Pancreas (tissue), 10 donors: ENCODE results near the gene RBL1. TPM values are rescaled to one million over a fixed set of nuclear protein-coding genes. Genes with fewer than 3 reads are reported as not detected.
A peak's percentile ranks its signal among the peaks of the same experiment; 100 is the strongest.

Experiments used
- ATAC-seq, 4 donors: fragments of 200-7000 bp; cut with Tn5 transposase; one replicate each; pipeline versions ENCODE4 v1.8.0 to v1.9.1; 2020; ENCODE audit warnings: mild to moderate bottlenecking in 4 of 4, moderate library complexity in 4 of 4
- DNase-seq, 6 donors: peaks; one replicate each; pipeline ENCODE4 v3.0.0-alpha.2; 2020
- FAIRE-seq: peaks from 2 replicates; lab custom pipeline; 2012; peaks lifted over from hg19 to GRCh38; lab: Jason Lieb, UNC
- H3K27ac ChIP-seq, 4 donors: fragments of 200-600 bp; sonication (generic); 1 replicate in 3 of 4; 2 replicates in 1 of 4; pipeline versions ENCODE4 v1.5.0 to v1.8.0; 2020
- H3K27me3 ChIP-seq, 4 donors: fragments of 200-600 bp; one replicate each; pipeline ENCODE4 v1.8.0; 2021
- H3K36me3 ChIP-seq, 3 donors: fragments of 200-600 bp; sonication (generic) in 1 of 3; one replicate each; pipeline versions ENCODE4 v1.5.0 to v1.8.0; 2020 to 2021
- H3K4me1 ChIP-seq, 3 donors: fragments of 200-600 bp; one replicate each; pipeline ENCODE4 v1.8.0; 2021
- H3K4me3 ChIP-seq, 4 donors: fragments of 200-600 bp; sonication (generic) in 2 of 4; one replicate each; pipeline versions ENCODE4 v1.5.0 to v1.8.0; 2020 to 2021
- H3K9me3 ChIP-seq, 4 donors: fragments of 200-600 bp; one replicate each; pipeline ENCODE4 v1.8.0; 2021
- CTCF ChIP-seq, 4 donors: fragments of 200-600 bp; sonication (generic) in 3 of 4; IDR thresholded peaks; one replicate each; pipeline versions ENCODE4 v1.5.0 to v1.8.0; 2021; ENCODE audit warnings: antibody characterized with exemption in 4 of 4
- WGBS, 2 donors: extraction: QIAGEN DNeasy Blood & Tissue Kit; methylation state at CpG; one replicate each; pipeline ENCODE4 v1.1.7; 2013; 5-methylcytosine and 5-hydroxymethylcytosine counted together
- intact Hi-C, 3 donors: fragments of 100-400 bp; cut with DNase I; formaldehyde crosslinking; loops; one replicate each; pipeline versions ENCODE4 v1.11.1 to v1.14.2; 2022
- polyA plus RNA-seq, 2 donors: library from polyadenylated mRNA; stranded (reverse); fragments of 200-250 nt; gene quantifications; one replicate each; pipeline ENCODE4 v1.2.3, GENCODE V29; 2013
- total RNA-seq, 6 donors: library from RNA; stranded (reverse); fragmentation: NEBNext Ultra II Directional in 4 of 6; extraction: Animal tissue kit (Norgen Biotek cat#: 25700) in 4 of 6; gene quantifications; one replicate each; pipeline versions ENCODE4 v1.2.1 to v1.2.4, GENCODE V29; 2021 to 2023
- donor health status: healthy with polysubstance abuse.
- donor health status: DM: no; HTN: no; CAD: no; lungs with moderate emphysema.
- donor health status: DM: no; HTN: no; CAD: no.
- donor health status: control.
- donor health status: control.
- donor health status: Bipolar disorder and iron deficiency.
- donor health status: DM: yes; HTN: yes; CAD: no.
- donor health status: DM: no; HTN: no; CAD: no.
- donor health status: DM: no; HTN: no; CAD: no.
- donor health status: DM: yes; HTN: yes; CAD: no.

The RBL1 gene
- total and polyA plus RNA-seq, 8 donors = 1.1 to 4.3 (median 3.5) TPM

- intact Hi-C loops = no loop called here
- no peak for TF ChIP-seq CTCF (IDR thresholded peaks at IDR 0.05)
- 10 to 12% methylated on average over 11 of the region's 11 CpGs for WGBS, 2 donors
- FAIRE-seq (no peak), ATAC-seq (peak; percentile 21 to 35 (median 26)), DNase-seq (peak in 3 of 6 donors; percentile 54 to 63 (median 55))
- no peaks in the 10 kb centered on the region for H3K27me3 ChIP-seq
- peaks cover 12 to 52% (median 24%) of the 10 kb centered on the region in 3 donors for H3K4me1 ChIP-seq
- peak overlapping the region; percentile 66 to 99 (median 92) for H3K4me3 ChIP-seq
- H3K27ac ChIP-seq = peak overlapping the region; percentile 71 to 89 (median 82)
- no peaks in the 10 kb centered on the region for H3K9me3 ChIP-seq
- H3K36me3 ChIP-seq = no peaks in the 10 kb centered on the region
These were observed 143.6 kb downstream of the RBL1 start for GRCh38 chr20:36951979-36952738.

- Histone ChIP-seq H3K9me3 (no peaks in the 10 kb centered on the region), H3K27ac (peak within 1 kb of the TSS; percentile 71 to 89 (median 82)), H3K36me3 (no peaks in the 10 kb centered on the region), H3K27me3 (no peaks in the 10 kb centered on the region), H3K4me1 (peaks cover 12 to 58% (median 24%) of the 10 kb centered on the region in 3 donors), H3K4me3 (peak within 1 kb of the TSS; percentile 66 to 99 (median 92))
- 0 to 1% methylated on average over 66 of the region's 66 CpGs for WGBS, 2 donors
- peak; percentile 98 to 100 (median 98) for DNase-seq
- peak; percentile 79 to 91 (median 87) for ATAC-seq
- no peak for FAIRE-seq
- intact Hi-C loops = no loop called here
- no peak for TF ChIP-seq CTCF (IDR thresholded peaks at IDR 0.05)
These were observed 144.4 kb downstream of the RBL1 start, which contains the start of gene SAMHD1 for GRCh38 chr20:36951198-36951978. Gene SAMHD1 (minus strand): TSS chr20:36951708. CDS start chr20:36951643, 65 bp downstream.

- TF ChIP-seq CTCF (IDR thresholded peaks at IDR 0.05) = no peak
- 3% methylated on average over 24 of the region's 24 CpGs for WGBS, 2 donors
- FAIRE-seq (no peak), DNase-seq (peak in 3 of 6 donors; percentile 23 to 52 (median 28)), ATAC-seq (no peak)
- Histone ChIP-seq H3K27ac (peak overlapping the region; percentile 71 to 89 (median 82)), H3K27me3 (no peaks in the 10 kb centered on the region), H3K9me3 (no peaks in the 10 kb centered on the region), H3K36me3 (peaks cover 0 to 2% (median 0%) of the 10 kb centered on the region in 3 donors), H3K4me1 (peaks cover 12 to 57% (median 20%) of the 10 kb centered on the region in 3 donors), H3K4me3 (peak overlapping the region; percentile 66 to 99 (median 92))
- intact Hi-C loops = no loop called here
These were observed 145.2 kb downstream of the RBL1 start for GRCh38 chr20:36950414-36951197.

Other genes with a start within 250 kb of the RBL1 start
- gene TLDC2, start 219.9 kb downstream of the RBL1 start, total RNA-seq = under 1 TPM in 5 of 6 donors, not detected in 1; 0.25 to 0.41 (median 0.34) TPM
- under 1 TPM; 0.23 to 0.82 TPM for gene TLDC2, start 219.9 kb downstream of the RBL1 start, polyA plus RNA-seq
- 10 to 100 TPM; 23.3 to 90.7 (median 49.0) TPM for gene SAMHD1, start 144.3 kb downstream of the RBL1 start, total RNA-seq
- 10 to 100 TPM; 35.6 to 64.8 TPM for gene SAMHD1, start 144.3 kb downstream of the RBL1 start, polyA plus RNA-seq
- gene RPN2, start 83.3 kb upstream of the RBL1 start, total RNA-seq = 100 to 1,000 TPM in 2 of 6 donors, 10 to 100 TPM in 4; 54.4 to 117 (median 87.6) TPM
- gene RPN2, start 83.3 kb upstream of the RBL1 start, polyA plus RNA-seq = 10 to 100 TPM; 43.8 to 78.9 TPM
- 1 to 10 TPM; 1.1 to 1.8 (median 1.4) TPM for gene MROH8, start 83.6 kb upstream of the RBL1 start, total RNA-seq
- gene MROH8, start 83.6 kb upstream of the RBL1 start, polyA plus RNA-seq = 1 to 10 TPM; 1.6 to 6.9 TPM
- gene GHRH, start 165.8 kb upstream of the RBL1 start, total RNA-seq = not detected
- under 1 TPM in 1 of 2 donors, not detected in 1; 0.80 TPM for gene GHRH, start 165.8 kb upstream of the RBL1 start, polyA plus RNA-seq
- gene MANBAL, start 193.7 kb upstream of the RBL1 start, total RNA-seq = 10 to 100 TPM in 5 of 6 donors, 1 to 10 TPM in 1; 9.0 to 17.8 (median 15.7) TPM
- 10 to 100 TPM; 28.5 to 42.1 TPM for gene MANBAL, start 193.7 kb upstream of the RBL1 start, polyA plus RNA-seq